H9 (cell line): ENCODE data around the gene CCDC185. TPM values are rescaled to one million over a fixed set of nuclear protein-coding genes. Genes with fewer than 3 reads are reported as not detected.

Source experiments
- DNase-seq: peaks from one replicate; pipeline ENCODE4 v3.0.0-alpha.2; 2017
- H2AFZ ChIP-seq: one replicate; pipeline ENCODE4 v1.6.1; 2013; ENCODE audit warnings: mild to moderate bottlenecking, low read length, control low read depth, moderate library complexity
- H2AK5ac ChIP-seq: 2 replicates; pipeline ENCODE4 v1.6.1; 2013; ENCODE audit warnings: low read length, control low read depth, mixed read lengths; ENCODE audit not compliant: insufficient read length
- H2BK120ac ChIP-seq: one replicate; pipeline ENCODE4 v1.6.1; 2013; ENCODE audit warnings: low read depth, mild to moderate bottlenecking, low read length, control low read depth, inconsistent platforms; ENCODE audit not compliant: poor library complexity, severe bottlenecking
- H2BK12ac ChIP-seq: 2 replicates; pipeline ENCODE4 v1.6.1; 2013; ENCODE audit warnings: low read length, control low read depth, mixed read lengths, low read depth; ENCODE audit not compliant: insufficient read length
- H2BK15ac ChIP-seq: 2 replicates; pipeline ENCODE4 v1.6.1; 2013; ENCODE audit warnings: low read depth, low read length, control low read depth
- H2BK20ac ChIP-seq: one replicate; pipeline ENCODE4 v1.6.1; 2013; ENCODE audit warnings: low read depth, mild to moderate bottlenecking, low read length, control low read depth, inconsistent platforms; ENCODE audit not compliant: poor library complexity, severe bottlenecking
- H2BK5ac ChIP-seq: 2 replicates; pipeline ENCODE4 v1.6.1; 2013; ENCODE audit warnings: low read length, control low read depth, mixed read lengths; ENCODE audit not compliant: insufficient read length
- H3K14ac ChIP-seq: 2 replicates; pipeline ENCODE4 v1.6.1; 2013; ENCODE audit warnings: low read length, control low read depth; ENCODE audit not compliant: insufficient read depth
- H3K18ac ChIP-seq: 2 replicates; pipeline ENCODE4 v1.6.1; 2013; ENCODE audit warnings: low read depth, mild to moderate bottlenecking, mixed read lengths, low read length, control low read depth; ENCODE audit not compliant: insufficient read length
- H3K23ac ChIP-seq: 2 replicates; pipeline ENCODE4 v1.6.1; 2013; ENCODE audit warnings: low read length, control low read depth, mixed read lengths, low read depth; ENCODE audit not compliant: insufficient read length
- H3K23me2 ChIP-seq: 2 replicates; pipeline ENCODE4 v1.6.1; 2013; ENCODE audit warnings: low read depth, mild to moderate bottlenecking, mixed read lengths, low read length, control low read depth; ENCODE audit not compliant: insufficient read length, poor library complexity, severe bottlenecking
- H3K27ac ChIP-seq: 2 replicates; pipeline ENCODE4 v1.5.1; 2013; ENCODE audit warnings: low read length, control low read depth, mixed read lengths, low read depth; ENCODE audit not compliant: insufficient read length
- H3K27me3 ChIP-seq: 2 replicates; pipeline ENCODE4 v1.6.1; 2013; ENCODE audit warnings: low read length, control low read depth, inconsistent platforms; ENCODE audit not compliant: insufficient read depth
- H3K4ac ChIP-seq: 2 replicates; pipeline ENCODE4 v1.6.1; 2013; ENCODE audit warnings: low read depth, mild to moderate bottlenecking, control low read depth, inconsistent platforms, low read length, moderate library complexity
- H3K4me1 ChIP-seq: 2 replicates; pipeline ENCODE4 v1.6.1; 2013; ENCODE audit warnings: low read length, control low read depth, inconsistent platforms; ENCODE audit not compliant: insufficient read depth
- H3K4me2 ChIP-seq: 2 replicates; pipeline ENCODE4 v1.6.1; 2013; ENCODE audit warnings: low read length, control low read depth, mixed read lengths; ENCODE audit not compliant: insufficient read length, insufficient read depth
- H3K56ac ChIP-seq: 2 replicates; pipeline ENCODE4 v1.6.1; 2013; ENCODE audit warnings: low read depth, mild to moderate bottlenecking, mixed read lengths, low read length, control low read depth; ENCODE audit not compliant: insufficient read length
- H3K79me1 ChIP-seq: 2 replicates; pipeline ENCODE4 v1.6.1; 2013; ENCODE audit warnings: low read depth, mild to moderate bottlenecking, moderate library complexity, low read length, control low read depth, inconsistent platforms; ENCODE audit not compliant: insufficient read depth, poor library complexity, severe bottlenecking
- H3K79me2 ChIP-seq: 2 replicates; pipeline ENCODE4 v1.6.1; 2013; ENCODE audit warnings: low read length, control low read depth, inconsistent platforms; ENCODE audit not compliant: insufficient read depth
- H3K9ac ChIP-seq: 2 replicates; pipeline ENCODE4 v1.6.1; 2013; ENCODE audit warnings: low read length, control low read depth, mixed read lengths; ENCODE audit not compliant: insufficient read length; ENCODE audit errors: extremely low read depth
- H3K9me3 ChIP-seq: one replicate; pipeline ENCODE4 v1.6.1; 2013; ENCODE audit warnings: low read depth, low read length, inconsistent platforms; ENCODE audit not compliant: control insufficient read depth
- H3T11ph ChIP-seq: one replicate; pipeline ENCODE4 v1.6.1; 2013; ENCODE audit warnings: mild to moderate bottlenecking, low read length, control low read depth, inconsistent platforms
- H4K20me1 ChIP-seq: one replicate; pipeline ENCODE4 v1.6.1; 2013; ENCODE audit not compliant: control insufficient read depth, insufficient read length, insufficient read depth
- H4K5ac ChIP-seq: 2 replicates; pipeline ENCODE4 v1.6.1; 2013; ENCODE audit warnings: low read depth, mild to moderate bottlenecking, mixed read lengths, low read length, control low read depth; ENCODE audit not compliant: insufficient read length
- H4K8ac ChIP-seq: replicated peaks from 2 replicates; pipeline ENCODE4 v1.6.1; 2013; ENCODE audit warnings: low read length, control low read depth, mixed read lengths, low read depth; ENCODE audit not compliant: insufficient read length
- H4K91ac ChIP-seq: 2 replicates; pipeline ENCODE4 v1.6.1; 2013; ENCODE audit warnings: low read depth, mild to moderate bottlenecking, moderate library complexity, mixed read lengths, low read length, control low read depth; ENCODE audit not compliant: insufficient read length
- H3K27ac Mint-ChIP-seq, 3 experiments: 2 replicates in 2 of 3; 3 replicates in 1 of 3; pipeline ENCODE4 v1.8.0; 2020 to 2021; ENCODE audit warnings: mixed read lengths in 3 of 3, mild to moderate bottlenecking in 1 of 3, moderate library complexity in 1 of 3
- H3K27me3 Mint-ChIP-seq: 2 replicates; pipeline ENCODE4 v1.8.0; 2021; ENCODE audit warnings: low read depth, mild to moderate bottlenecking, moderate library complexity, mixed read lengths
- H3K36me3 Mint-ChIP-seq, 3 experiments: 2 replicates in 2 of 3; 3 replicates in 1 of 3; pipeline ENCODE4 v1.8.0; 2020 to 2021; ENCODE audit warnings: low read depth in 3 of 3, mixed read lengths in 3 of 3; ENCODE audit not compliant: insufficient read depth in 1 of 3
- H3K4me1 Mint-ChIP-seq, 2 experiments: 2 replicates each; pipeline ENCODE4 v1.8.0; 2020; ENCODE audit warnings: mixed read lengths in 2 of 2
- H3K4me3 Mint-ChIP-seq, 2 experiments: 2 replicates in 1 of 2; 3 replicates in 1 of 2; pipeline ENCODE4 v1.8.0; 2020 to 2021; ENCODE audit warnings: mild to moderate bottlenecking in 2 of 2, mixed read lengths in 2 of 2, moderate library complexity in 1 of 2
- H3K9me3 Mint-ChIP-seq, 2 experiments: 2 replicates in 1 of 2; 3 replicates in 1 of 2; pipeline ENCODE4 v1.8.0; 2020; ENCODE audit warnings: mild to moderate bottlenecking in 2 of 2, mixed read lengths in 2 of 2, moderate library complexity in 1 of 2
- WGBS: extraction: QIAGEN DNeasy Blood & Tissue Kit; methylation state at CpG from one replicate; pipeline ENCODE4 v1.1.7; 2013; ENCODE audit warnings: missing lambda C conversion rate, low lambda C conversion rate, mixed read lengths; ENCODE audit not compliant: insufficient read length; ENCODE audit errors: extremely low coverage; 5-methylcytosine and 5-hydroxymethylcytosine counted together
- total RNA-seq: library from RNA; stranded (reverse); gene quantifications from 2 replicates; pipeline ENCODE4 v1.2.1, GENCODE V29; 2021
- TF ChIP-seq, protein P1 (sequence below): fragments of 200-600 bp; sonication (generic); conservative IDR thresholded peaks from 3 replicates; pipeline ENCODE4 v1.8.0; 2021; ENCODE audit warnings: antibody characterized with exemption, mild to moderate bottlenecking

Gene CCDC185
- total RNA-seq, 1 experiment from 2014 or later, result not detected

DNA sequence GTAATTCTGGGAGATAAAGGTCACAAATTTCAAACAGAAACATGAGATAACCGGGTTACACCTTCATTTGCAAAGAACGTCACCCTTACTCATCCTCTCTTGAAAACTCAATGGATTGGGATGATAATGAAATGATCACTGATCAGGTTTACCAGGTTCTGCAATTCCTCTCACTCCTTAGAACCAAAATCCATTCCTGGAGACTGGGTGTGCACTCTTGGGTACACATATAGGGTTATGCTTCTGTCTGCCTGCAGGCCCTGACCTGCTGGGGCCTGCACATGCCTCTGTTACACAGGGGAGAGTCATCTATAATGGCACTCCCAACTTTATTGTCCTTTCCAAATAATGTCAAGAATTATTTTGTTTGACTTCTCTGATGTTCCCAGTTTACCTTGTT lies 37.5 kb upstream of the CCDC185 start:
- no peak overlapping the region for H3K4me2 ChIP-seq
- no peak overlapping the region for H2BK12ac ChIP-seq
- TF ChIP-seq, protein P1, sequence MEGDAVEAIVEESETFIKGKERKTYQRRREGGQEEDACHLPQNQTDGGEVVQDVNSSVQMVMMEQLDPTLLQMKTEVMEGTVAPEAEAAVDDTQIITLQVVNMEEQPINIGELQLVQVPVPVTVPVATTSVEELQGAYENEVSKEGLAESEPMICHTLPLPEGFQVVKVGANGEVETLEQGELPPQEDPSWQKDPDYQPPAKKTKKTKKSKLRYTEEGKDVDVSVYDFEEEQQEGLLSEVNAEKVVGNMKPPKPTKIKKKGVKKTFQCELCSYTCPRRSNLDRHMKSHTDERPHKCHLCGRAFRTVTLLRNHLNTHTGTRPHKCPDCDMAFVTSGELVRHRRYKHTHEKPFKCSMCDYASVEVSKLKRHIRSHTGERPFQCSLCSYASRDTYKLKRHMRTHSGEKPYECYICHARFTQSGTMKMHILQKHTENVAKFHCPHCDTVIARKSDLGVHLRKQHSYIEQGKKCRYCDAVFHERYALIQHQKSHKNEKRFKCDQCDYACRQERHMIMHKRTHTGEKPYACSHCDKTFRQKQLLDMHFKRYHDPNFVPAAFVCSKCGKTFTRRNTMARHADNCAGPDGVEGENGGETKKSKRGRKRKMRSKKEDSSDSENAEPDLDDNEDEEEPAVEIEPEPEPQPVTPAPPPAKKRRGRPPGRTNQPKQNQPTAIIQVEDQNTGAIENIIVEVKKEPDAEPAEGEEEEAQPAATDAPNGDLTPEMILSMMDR, result no peak
- no peak overlapping the region for H3K18ac ChIP-seq
- H2AK5ac ChIP-seq, result no peak overlapping the region
- H2BK15ac ChIP-seq, result no peak overlapping the region
- H2AFZ ChIP-seq, result no peak overlapping the region
- H3K23ac ChIP-seq, result no peak overlapping the region
- H4K8ac ChIP-seq, result no peak overlapping the region
- H3K4me1 Mint-ChIP-seq, result peaks cover 16 to 20% of the 10 kb centered on the region in 2 experiments
- H3K9me3 Mint-ChIP-seq, result no peaks in the 10 kb centered on the region
- no peak overlapping the region for H4K5ac ChIP-seq
- no peak overlapping the region for H3K4ac ChIP-seq
- no peak for DNase-seq
- H2BK120ac ChIP-seq, result no peak overlapping the region
- H3K4me3 Mint-ChIP-seq, result no peak overlapping the region; a peak in 1 of 5 replicates
- no peaks in the 10 kb centered on the region for H3K23me2 ChIP-seq
- no peak overlapping the region for H2BK20ac ChIP-seq
- no CpG with 5 or more reads among the region's 2 CpGs for WGBS
- no peaks in the 10 kb centered on the region for H3K36me3 Mint-ChIP-seq
- no peaks in the 10 kb centered on the region for H3K27me3 ChIP-seq
- H4K20me1 ChIP-seq, result no peaks in the 10 kb centered on the region
- H3K27ac Mint-ChIP-seq, result no peak overlapping the region
- H3K4me1 ChIP-seq, result no peaks in the 10 kb centered on the region
- H2BK5ac ChIP-seq, result no peak overlapping the region
- H3T11ph ChIP-seq, result no peak overlapping the region
- peaks cover 38% of the 10 kb centered on the region for H3K27me3 Mint-ChIP-seq
- H3K27ac ChIP-seq, result no peak overlapping the region
- H3K14ac ChIP-seq, result no peak overlapping the region
- no peaks in the 10 kb centered on the region for H3K9me3 ChIP-seq
- no peak overlapping the region for H4K91ac ChIP-seq
- H3K79me2 ChIP-seq, result no peaks in the 10 kb centered on the region
- no peak overlapping the region for H3K56ac ChIP-seq
- no peak overlapping the region for H3K9ac ChIP-seq
- no peaks in the 10 kb centered on the region for H3K79me1 ChIP-seq
